ENCODE measurements around the gene PTTG1. TPM values are rescaled to one million over a fixed set of nuclear protein-coding genes. Genes with fewer than 3 reads are reported as not detected.

Gene PTTG1
- total and polyA plus RNA-seq, 12 donors: 0.32 to 17.5 (median 1.7) TPM; not detected in 1

DNA sequence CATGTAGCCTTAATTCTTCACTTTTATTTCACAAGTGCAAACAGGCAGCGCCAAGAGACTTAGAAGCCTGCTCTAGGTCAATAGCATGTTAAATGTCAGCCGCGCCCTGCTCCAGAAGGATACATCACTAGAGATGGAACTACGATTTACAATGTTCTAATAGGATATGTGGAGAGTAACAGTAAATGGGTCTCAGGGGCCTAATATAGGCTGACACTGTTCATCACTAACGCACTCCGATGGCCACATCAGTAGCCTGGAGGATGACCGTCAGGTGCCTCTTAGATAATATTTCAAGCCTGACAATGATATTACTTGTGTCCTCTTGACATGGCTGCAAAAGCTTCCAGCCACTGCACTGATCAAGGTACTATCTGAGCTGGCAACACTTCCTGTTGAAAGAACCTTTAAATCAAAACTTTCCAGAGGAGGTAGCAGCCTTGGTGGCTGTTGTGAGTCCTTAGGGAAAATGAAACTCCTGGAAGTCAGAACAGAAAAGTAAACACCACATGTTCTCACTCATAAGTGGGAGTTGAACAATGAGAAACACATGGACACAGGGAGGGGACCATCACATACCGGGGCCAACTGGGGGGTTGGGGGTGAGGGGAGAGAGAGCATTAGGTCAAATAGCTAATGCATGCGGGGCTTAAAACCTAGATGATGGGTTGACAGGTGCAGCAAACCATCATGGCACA, 35.0 kb downstream of the PTTG1 start:
- no peak for ATAC-seq
- no peak overlapping the region for H3K4me3 ChIP-seq
- 73 to 80% methylated on average over 9 of the region's 9 CpGs for WGBS, 2 donors

DNA sequence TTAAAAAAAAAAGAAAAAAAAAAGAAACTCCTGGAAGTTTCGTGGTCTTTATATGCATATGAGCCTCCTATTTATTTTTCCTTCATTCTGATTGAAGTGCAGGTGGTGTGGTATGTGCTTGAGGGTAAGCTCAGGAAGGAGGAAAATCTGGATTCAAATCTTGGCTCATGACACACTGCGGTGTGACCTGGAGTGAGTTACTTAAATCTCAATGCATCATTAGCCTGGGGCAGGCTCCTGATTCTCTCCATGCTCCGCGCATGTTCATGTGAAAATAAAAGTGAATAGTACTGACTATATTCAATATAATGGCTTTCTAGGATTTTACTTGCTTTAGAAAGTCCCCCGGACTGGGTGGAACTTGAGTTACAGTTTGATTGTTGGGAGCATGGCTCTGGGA, 35.6 kb downstream of the PTTG1 start:
- intact Hi-C loops (cut with DNase I): no loop called here
- DNase-seq: no peak
- Histone ChIP-seq H3K4me1 (peaks cover 0 to 14% (median 0%) of the 10 kb centered on the region in 9 donors), H3K27ac (no peak overlapping the region), H3K27me3 (peaks cover 0 to 4% (median 0%) of the 10 kb centered on the region in 7 donors), H3K4me3 (no peak overlapping the region), H3K36me3 (no peaks in the 10 kb centered on the region), H3K9me3 (no peaks in the 10 kb centered on the region)
- WGBS, 2 donors: 90% methylated on average over 5 of the region's 5 CpGs
- ATAC-seq: no peak
- TF ChIP-seq, protein P1, sequence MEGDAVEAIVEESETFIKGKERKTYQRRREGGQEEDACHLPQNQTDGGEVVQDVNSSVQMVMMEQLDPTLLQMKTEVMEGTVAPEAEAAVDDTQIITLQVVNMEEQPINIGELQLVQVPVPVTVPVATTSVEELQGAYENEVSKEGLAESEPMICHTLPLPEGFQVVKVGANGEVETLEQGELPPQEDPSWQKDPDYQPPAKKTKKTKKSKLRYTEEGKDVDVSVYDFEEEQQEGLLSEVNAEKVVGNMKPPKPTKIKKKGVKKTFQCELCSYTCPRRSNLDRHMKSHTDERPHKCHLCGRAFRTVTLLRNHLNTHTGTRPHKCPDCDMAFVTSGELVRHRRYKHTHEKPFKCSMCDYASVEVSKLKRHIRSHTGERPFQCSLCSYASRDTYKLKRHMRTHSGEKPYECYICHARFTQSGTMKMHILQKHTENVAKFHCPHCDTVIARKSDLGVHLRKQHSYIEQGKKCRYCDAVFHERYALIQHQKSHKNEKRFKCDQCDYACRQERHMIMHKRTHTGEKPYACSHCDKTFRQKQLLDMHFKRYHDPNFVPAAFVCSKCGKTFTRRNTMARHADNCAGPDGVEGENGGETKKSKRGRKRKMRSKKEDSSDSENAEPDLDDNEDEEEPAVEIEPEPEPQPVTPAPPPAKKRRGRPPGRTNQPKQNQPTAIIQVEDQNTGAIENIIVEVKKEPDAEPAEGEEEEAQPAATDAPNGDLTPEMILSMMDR (IDR thresholded peaks at IDR 0.05): no peak

More for the DNA sequence above, 35.0 kb downstream of the PTTG1 start:
- TF ChIP-seq, protein P1 (IDR thresholded peaks at IDR 0.05): no peak
- Histone ChIP-seq H3K4me1 (peaks cover 0 to 16% (median 0%) of the 10 kb centered on the region in 9 donors), H3K27ac (no peak overlapping the region), H3K9me3 (no peaks in the 10 kb centered on the region), H3K36me3 (no peaks in the 10 kb centered on the region), H3K27me3 (peaks cover 0 to 4% (median 0%) of the 10 kb centered on the region in 7 donors)
- intact Hi-C loops (cut with DNase I): no loop called here
- no peak for DNase-seq

DNA sequence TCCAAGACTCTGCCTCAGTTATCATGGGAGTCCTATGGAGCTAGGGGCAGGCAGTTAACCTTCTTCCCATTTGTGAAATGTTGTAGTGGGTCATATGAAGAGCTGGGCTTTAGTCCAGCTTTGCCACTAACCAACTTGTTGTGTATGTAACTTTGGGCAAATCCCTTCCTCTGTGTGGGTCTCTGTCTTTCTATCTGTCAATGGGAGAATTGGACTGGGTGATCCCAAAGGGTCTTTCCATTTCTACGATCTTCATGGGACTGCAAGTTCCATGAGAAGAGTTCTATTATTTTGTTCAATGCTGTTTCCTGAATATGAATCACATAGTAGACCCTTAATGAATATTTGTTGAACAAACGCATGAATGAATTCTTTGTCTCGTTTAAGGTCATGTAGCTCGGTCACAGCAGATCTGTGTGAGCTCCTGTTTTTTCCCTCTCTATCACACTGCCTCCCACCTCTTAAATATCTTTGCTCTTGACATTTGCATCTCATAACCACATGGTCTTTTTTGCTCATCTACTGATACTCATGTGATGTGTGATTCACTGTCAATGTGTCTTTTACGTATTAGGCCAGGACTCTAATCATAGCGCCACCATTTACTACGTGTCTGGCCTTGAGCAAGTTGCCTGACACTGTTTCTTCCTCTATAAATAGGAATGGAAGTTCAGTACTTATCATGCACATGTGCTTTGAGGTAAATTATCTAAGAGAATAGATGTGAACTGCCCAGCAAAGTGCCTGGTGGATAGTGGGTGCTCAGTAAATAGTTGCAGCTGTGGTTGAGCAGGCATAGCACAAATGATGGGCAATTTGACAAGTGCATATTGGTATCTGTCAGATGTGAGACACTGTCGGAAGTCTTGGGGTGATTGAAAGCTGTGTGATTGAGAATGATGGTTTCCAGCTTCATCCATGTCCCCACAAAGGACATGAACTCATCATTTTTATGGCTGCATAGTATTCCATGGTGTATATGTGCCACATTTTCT, 37.4 kb downstream of the PTTG1 start:
- intact Hi-C loops (cut with DNase I): no loop called here
- 75 to 76% methylated on average over 8 of the region's 8 CpGs for WGBS, 2 donors
- no peaks in the 10 kb centered on the region for H3K9me3 ChIP-seq

More for the DNA sequence above, 37.4 kb downstream of the PTTG1 start:
- Histone ChIP-seq H3K4me3 (no peak overlapping the region), H3K4me1 (peaks cover 0 to 9% (median 0%) of the 10 kb centered on the region in 9 donors), H3K27ac (no peak overlapping the region), H3K27me3 (peaks cover 0 to 4% (median 0%) of the 10 kb centered on the region in 7 donors), H3K36me3 (no peaks in the 10 kb centered on the region)
- TF ChIP-seq, protein P1 (IDR thresholded peaks at IDR 0.05): no peak
- ATAC-seq: no peak
- no peak for DNase-seq

All from heart right ventricle (tissue), 16 donors.